Loucy (cell line): Measurements from ENCODE around the gene AMZ1.

Source experiments
- EZH2phosphoT487 ChIP-seq: fragments of 200-600 bp; IDR thresholded peaks from 2 replicates; pipeline ENCODE4 v1.6.1; 2018; ENCODE audit warnings: antibody characterized with exemption, mild to moderate bottlenecking, moderate library complexity, borderline replicate concordance
- TF ChIP-seq, protein P1 (sequence below): fragments of 200-600 bp; sonication (generic); conservative IDR thresholded peaks from 2 replicates; pipeline ENCODE4 v1.5.1; 2014; ENCODE audit warnings: mild to moderate bottlenecking, antibody characterized with exemption, low read length

DNA sequence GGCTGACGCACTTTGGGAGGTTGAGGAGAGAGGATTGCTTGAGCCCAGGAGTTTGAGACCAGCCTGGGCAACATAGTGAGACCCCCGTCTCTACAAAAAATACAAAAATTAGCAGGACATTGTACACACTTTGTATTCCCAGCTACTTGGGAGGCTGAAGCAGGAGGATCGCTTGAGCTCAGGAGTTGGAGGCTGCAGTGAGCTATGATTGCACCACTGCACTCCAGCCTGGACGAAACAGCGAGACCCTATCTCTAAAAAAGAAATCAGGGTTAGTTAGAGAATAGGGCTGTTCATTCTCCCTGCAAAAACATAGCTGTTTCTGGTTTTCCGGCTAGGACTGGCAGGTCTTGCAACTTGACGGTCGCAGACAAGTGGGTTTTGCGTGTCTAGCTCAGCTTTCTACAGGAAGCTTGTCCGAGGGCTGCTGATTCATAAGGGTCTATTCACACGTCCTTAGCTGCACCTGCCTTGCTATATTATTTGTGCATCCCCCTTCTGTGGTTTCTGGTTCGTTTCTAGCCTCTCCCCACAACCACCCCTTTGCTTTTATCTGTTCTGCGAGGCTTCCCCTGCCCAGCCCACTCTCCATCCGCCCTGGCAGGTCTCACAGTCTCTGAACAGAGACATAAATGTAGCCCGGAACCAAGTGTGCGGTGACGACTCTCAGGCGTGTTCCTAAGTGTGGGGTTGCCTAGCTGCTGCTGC lies 10.7 kb downstream of the AMZ1 start:
- TF ChIP-seq EZH2phosphoT487, result no peak
- TF ChIP-seq, protein P1, sequence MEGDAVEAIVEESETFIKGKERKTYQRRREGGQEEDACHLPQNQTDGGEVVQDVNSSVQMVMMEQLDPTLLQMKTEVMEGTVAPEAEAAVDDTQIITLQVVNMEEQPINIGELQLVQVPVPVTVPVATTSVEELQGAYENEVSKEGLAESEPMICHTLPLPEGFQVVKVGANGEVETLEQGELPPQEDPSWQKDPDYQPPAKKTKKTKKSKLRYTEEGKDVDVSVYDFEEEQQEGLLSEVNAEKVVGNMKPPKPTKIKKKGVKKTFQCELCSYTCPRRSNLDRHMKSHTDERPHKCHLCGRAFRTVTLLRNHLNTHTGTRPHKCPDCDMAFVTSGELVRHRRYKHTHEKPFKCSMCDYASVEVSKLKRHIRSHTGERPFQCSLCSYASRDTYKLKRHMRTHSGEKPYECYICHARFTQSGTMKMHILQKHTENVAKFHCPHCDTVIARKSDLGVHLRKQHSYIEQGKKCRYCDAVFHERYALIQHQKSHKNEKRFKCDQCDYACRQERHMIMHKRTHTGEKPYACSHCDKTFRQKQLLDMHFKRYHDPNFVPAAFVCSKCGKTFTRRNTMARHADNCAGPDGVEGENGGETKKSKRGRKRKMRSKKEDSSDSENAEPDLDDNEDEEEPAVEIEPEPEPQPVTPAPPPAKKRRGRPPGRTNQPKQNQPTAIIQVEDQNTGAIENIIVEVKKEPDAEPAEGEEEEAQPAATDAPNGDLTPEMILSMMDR, result no peak
